Renal cortex interstitium (tissue), 11 donors: Measurements from ENCODE around the gene RNF145. TPM values are rescaled to one million over a fixed set of nuclear protein-coding genes. Genes with fewer than 3 reads are reported as not detected.
"Not testable (repeated sequence)": the region's sequence is repeated elsewhere in the genome, so short reads cannot be mapped to it uniquely, and the experiment has no call there.

Experiments used
- DNase-seq, 11 donors: peaks; one replicate each; pipeline ENCODE4 v3.0.0-alpha.2; 2013; ENCODE audit warnings: low read depth in 9 of 11, low spot score in 4 of 11; ENCODE audit errors: extremely low read depth in 1 of 11
- polyA plus RNA-seq, 3 donors: library from polyadenylated mRNA; unstranded; fragments of 120-200 nt; gene quantifications; one replicate each; pipeline ENCODE4 v1.2.1, GENCODE V29; 2013; ENCODE audit not compliant: insufficient read length in 3 of 3

RNF145 gene
- polyA plus RNA-seq, 3 donors, result 93.5 to 106 (median 105) TPM

DNA sequence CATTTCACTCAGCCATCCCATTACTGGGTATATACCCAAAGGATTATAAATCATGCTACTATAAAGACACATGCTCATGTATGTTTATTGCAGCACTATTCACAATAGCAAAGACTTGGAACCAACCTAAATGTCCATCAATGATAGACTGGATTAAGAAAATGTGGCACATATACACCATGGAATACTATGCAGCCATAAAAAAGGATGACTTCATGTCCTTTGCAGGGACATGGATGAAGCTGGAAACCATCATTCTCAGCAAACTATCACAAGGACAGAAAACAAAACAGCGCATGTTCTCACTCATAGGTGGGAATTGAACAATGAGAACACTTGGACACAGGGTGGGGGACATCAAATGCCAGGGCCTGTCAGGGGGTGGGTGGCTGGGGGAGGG, 64.2 kb downstream of the RNF145 start:
- DNase-seq, result not testable (repeated sequence)

DNA sequence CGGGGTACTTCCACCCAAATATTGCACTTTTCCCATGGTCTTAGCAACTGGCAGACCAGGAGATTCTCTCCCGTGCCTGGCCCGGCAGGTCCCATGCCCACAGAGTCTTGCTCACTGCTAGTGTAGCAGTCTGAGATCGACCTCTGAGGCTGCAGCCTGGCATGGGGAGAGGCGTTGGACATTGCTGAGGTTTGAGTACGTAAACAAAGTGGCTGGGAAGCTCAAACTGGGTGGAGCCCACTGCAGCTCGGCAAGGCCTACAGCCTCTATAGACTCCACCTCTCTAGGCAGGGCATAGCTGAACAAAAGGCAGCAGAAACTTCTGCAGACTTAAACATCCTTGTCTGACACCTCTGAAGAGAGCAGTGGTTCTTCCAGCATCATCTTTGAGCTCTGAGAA, 69.6 kb downstream of the RNF145 start:
- DNase-seq, result no peak

DNA sequence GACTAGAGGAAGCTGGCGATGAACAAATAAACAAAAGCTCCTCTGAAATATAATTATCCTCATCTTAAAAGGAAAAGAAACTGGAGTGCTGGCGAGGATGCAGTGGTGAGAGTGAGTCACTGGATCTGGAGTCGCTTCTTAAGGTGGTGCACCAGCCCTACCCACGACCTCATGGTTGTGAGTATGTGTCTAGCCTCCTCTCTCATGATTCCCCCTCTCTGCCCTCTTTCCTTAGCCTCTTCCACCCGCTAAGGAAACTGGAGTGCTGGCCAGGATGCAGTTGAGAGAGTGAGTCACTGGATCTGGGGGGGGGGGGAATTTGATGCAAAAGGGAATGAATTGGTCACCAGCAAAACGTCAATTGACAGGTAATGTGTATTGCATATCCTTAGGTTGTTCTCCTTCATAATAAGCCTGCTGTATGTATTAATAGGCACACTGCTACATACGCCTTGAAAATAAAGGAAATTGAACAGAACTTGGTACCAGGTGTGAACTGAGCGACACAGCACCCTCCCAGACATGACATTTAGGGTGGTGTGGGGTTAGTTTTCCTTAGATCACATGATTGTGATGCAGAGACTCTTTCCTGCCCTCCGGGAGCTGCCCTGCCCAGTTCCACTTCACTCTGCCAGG, 73.3 kb downstream of the RNF145 start:
- no peak for DNase-seq

DNA sequence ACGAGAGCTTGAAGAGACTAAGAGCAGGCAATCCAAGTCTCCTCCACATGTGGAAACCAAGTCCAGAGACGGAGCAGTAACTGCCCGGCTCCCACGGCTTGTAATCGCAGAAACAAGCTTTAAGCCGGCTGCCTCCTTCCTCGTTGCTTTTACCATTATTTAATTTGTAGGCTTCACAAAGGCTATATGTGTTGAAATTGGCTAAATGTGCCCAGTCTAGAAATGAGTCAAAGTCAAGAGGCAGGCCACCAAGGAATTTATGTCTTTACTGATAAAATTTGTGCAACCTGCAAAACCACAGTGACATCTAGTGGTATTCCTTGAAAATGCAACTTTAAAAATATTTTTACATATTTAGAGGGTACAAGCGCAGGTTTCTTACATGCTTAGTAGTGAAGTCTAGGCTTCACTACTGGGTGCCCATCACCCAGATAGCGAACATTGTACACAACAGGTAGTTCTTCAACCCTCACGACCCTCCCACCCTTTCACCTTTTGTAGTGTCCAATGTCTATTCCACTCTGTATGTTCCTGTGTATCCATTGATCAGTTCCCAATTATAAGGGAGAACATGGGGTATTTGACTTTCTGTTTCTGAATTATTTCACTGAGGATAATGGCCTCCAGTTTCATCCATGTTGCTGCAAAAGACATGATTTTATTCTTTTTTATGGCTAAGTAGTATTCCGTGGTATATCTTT, 76.2 kb downstream of the RNF145 start:
- DNase-seq, result peak in 10 of 11 donors; percentile 6 to 59 (median 36)

DNA sequence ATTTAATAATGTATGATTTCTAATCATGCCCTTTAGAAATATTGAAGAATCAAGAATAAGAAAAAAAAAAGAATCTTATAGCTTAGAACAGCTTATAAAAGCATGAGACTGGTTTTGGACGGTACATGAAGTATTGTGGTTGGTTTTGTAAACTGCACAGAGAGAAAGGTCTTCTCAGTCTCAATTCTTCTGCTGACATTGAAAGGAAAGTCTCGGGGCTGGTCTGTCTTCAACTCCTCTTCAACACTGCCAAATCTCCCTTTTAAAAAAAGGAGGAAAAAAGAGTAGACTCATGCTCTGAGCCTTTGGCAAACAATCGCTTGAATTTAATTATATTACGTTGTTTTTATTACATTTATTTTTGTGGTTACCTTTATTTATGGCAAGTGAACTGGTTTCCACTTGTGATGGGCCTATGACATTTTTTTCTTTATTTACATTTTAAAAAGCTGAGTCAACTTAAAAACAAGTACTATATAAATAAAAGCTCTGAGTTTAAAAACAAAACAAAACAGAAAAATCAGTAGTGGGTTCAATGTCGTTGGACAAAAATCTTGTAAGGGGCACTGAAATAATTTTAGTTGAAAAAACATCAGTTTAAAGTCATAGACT, 76.8 kb downstream of the RNF145 start:
- no peak for DNase-seq

DNA sequence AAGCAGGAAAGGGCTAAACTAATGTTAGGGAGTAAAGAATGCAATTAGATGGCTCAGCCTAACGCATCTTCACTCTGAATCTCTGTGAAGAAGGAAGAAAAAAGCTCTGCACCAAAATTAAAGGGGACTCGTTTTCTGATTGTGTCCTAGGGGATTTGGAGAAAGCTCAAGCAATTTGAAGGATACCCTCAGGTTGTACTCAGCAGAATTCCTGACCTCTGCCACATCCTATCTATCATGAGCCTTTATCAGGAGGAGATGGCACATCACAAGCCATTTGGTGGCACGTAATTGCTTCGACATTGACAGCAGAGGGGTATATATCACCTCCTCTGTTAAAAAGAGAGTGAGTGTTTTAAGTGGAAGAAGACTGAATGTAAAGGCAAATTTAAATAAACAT, 77.4 kb downstream of the RNF145 start:
- DNase-seq, result no peak

DNA sequence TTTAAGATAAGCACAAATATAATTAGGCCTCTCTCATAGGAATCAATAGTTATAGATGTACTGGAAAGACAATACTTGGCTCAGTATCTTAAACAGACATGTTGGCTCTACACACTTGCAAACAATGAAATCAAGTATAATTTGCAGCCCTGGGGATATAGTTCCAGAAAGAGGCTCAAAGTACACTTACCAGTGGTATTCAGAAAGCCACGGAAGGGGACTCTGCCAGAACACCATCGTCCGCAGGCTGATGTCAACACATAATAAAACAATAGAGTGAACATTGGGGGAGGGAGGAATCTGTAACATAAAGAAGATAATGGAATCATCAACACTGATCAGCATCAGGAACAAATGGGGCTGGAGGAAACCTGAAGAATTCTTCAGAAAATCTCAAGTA, 78.5 kb downstream of the RNF145 start:
- DNase-seq, result no peak

DNA sequence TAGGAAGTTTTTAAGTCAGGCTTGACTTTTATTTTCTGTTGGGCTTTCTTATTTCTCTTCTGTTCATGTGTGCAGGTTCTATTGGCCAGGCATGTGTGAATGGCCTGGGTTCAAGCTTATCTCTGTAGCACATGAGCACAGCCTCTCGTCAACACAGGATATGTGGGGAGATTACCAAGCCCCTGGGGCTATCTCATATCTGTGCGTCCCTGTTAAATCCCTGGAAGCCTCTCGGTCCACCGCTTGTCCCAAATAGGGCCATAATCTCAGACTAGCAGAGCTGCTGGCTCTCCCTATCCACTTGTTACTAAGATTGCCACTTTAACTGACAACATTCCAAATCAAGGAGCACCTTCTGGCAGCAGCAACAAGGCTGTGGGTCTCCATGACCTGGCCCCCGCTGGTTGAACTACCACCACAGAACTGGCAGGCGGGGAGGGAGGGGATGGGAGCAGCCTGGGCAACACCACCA, 81.2 kb downstream of the RNF145 start:
- DNase-seq, result no peak

DNA sequence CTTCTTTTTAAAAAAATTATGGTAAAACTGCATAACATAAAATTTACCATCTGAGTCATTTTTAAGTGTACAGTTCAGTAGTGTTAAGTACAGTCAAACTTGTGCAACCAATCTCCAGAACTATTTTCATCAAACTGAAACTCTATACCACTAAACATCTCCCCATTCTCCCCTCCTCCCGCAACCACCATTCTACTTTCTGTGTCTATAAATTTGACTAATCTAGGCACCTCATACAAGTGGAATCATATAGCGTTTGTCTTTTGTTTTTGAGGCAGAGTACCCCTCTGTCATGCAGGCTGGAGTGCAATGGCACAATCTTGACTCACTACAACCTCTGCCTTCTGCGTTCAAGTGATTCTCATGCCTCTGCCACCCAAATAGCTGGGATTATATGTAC, 85.7 kb downstream of the RNF145 start:
- no peak for DNase-seq

DNA sequence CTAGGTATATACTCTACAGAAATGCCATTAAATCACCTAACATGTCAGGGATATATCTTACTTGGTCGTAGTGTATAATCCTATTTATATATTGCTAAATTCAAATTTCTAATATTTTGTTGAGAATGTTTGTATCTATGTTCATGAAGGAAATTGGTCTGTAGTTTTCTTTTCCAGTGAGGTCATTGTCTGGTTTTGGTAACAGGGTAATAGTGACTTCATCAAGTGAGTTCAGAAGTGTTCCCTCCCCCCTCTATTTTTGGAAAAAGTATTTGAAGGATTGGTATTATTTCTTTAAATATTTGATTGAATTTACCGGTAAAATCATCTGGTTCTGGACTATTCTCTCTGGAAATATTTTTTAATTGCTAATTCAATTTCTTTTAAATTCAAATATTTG, 86.2 kb downstream of the RNF145 start:
- DNase-seq, result no peak

DNA sequence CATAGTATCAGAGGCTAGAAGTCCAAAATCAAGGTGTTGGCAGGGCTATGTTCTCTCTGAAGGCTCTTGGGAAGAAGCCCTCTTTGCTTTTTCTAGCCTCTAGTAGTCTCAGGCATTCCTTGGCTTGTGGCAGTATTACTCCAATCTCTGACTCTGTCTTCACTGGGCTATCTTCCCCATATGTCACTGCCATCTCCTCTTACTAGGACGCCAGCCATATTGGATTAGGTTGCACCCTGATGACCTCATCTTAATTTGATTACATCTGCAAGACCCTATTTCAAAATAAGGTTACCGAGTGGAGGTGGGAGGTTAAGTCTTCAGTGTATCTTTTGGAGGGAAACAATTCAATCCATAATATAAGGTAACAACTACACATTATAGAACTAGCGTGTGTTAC, 88.3 kb downstream of the RNF145 start:
- no peak for DNase-seq

DNA sequence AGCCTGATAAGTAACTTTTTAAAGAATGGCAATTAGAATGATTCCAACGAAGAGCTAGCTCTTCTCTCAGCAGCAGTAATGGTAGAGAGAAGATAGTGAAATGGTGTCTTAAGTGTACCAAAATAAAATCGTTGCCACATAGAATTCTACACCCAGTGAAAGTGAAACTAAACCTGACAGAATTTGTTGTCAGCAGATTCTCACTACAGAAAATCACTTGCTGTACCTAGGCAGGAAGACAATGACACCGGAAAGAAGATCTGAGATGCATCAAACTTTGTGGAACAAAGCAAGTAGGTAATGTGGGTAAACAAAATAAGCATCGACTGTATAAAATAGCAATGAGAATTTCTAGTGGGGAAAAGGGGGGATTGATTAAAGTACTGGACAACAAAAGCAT, 88.9 kb downstream of the RNF145 start:
- no peak for DNase-seq

DNA sequence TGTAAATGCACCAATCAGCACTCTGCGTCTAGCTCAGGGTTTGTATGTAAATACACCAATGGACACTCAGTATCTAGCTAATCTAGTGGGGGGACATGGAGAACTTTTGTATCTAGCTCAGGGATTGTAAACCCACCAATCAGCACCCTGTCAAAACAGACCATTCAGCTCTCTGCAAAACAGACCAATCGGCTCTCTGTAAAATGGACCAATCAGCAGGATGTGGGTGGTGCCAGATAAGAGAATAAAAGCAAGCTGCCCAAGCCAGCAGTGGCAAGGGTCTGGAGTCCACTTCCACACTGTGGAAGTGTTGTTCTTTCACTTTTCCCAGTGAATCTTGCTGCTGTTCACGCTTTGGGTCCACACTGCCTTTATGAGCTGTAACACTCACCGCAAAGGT, 89.5 kb downstream of the RNF145 start:
- not testable (repeated sequence) for DNase-seq

DNA sequence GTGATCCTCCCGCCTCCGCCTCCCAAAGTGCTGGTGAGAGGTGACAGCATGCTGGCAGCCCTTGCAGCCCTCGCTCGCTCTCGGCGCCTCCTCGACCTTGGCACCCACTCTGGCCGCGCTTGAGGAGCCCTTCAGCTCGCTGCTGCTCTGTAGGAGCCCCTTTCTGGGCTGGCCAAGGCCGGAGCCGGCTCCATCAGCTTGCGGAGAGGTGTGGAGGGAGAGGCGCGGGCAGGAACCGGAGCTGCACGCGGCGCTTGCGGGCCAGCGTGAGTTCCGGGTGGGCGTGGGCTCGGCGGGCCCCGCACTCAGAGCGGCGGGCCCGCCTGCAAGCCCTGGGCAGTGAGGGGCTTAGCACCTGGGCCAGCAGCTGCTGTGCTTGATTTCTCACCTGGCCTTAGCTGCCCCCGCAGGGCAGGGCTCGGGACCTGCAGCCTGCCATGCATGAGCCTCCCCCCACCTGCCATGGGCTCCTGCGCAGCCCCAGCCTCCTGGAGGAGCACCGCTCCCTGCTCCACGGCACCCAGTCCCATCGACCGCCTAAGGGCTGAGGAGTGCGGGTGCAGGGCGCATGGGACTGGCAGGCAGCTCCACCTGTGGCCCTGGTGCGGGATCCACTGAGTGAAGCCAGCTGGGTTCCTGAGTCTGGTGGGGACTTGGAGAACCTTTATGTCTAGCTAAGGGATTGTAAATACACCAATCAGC, 90.2 kb downstream of the RNF145 start:
- DNase-seq, result not testable (repeated sequence)

DNA sequence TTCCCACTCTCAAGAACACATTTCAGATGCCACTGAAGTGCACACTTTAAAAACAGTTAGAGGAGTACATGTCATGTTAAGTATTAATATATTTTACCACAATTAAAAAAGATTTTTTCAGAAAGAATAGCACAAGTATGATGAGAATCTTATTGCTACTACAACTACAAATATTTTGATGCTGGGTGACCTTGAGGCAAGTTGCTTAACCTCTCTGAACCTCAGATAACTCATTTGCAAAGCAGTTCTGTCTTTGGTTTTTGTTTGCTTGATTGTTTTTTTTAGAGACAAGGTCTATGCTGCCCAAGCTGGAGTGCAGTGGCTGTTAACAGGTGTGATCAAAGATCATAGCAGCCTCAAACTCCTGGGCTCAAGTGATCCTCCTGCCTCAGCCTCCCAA, 95.9 kb downstream of the RNF145 start:
- DNase-seq, result no peak

DNA sequence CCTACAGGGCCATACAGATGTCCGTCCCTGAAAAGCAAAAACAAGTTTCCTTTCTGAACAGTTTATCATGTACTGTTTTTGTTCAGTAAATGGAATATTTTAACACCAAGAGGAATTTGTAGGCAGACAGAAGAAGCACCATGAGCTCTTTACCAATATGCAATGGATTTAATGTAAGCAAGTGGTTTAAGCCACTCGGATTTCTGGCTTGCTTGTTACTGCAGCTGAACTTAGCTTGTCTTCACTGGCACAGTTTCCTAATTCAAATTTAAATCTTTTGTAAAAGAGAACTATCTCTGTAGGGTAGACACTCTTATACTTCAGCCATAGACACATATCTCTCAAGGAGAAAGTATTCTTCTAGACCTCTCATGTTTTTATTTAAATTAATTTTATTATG, 96.9 kb downstream of the RNF145 start:
- no peak for DNase-seq
